Ishikawa (cell line): Measurements from ENCODE around the gene DNASE1L3.

ENCODE experiments used
- CREB1 ChIP-seq: IDR thresholded peaks from 2 replicates; pipeline ENCODE4 v1.6.1; 2012; ENCODE audit warnings: low read depth
- EGR1 ChIP-seq: IDR thresholded peaks from 2 replicates; pipeline ENCODE4 v1.6.1; 2012
- EP300 ChIP-seq: IDR thresholded peaks from 2 replicates; pipeline ENCODE4 v1.6.1; 2012; ENCODE audit warnings: borderline replicate concordance
- FOXM1 ChIP-seq: IDR thresholded peaks from 2 replicates; pipeline ENCODE4 v1.6.1; 2012; ENCODE audit warnings: low read depth, borderline replicate concordance
- MAX ChIP-seq: IDR thresholded peaks from 2 replicates; pipeline ENCODE4 v1.6.1; 2012
- TAF1 ChIP-seq: IDR thresholded peaks from 2 replicates; pipeline ENCODE4 v1.6.1; 2012; ENCODE audit warnings: low read depth, mild to moderate bottlenecking
- TEAD4 ChIP-seq: IDR thresholded peaks from 2 replicates; pipeline ENCODE4 v1.6.1; 2012
- YY1 ChIP-seq: IDR thresholded peaks from 2 replicates; pipeline ENCODE4 v1.6.1; 2012; ENCODE audit warnings: low read depth

- TF ChIP-seq TEAD4 (no peak), EP300 (no peak), EGR1 (no peak), FOXM1 (no peak), YY1 (no peak), TAF1 (no peak), CREB1 (no peak), MAX (no peak)
Measured at GRCh38 chr3:58198804-58199203, 12.0 kb downstream of the DNASE1L3 start.
